Thyroid gland (tissue), 4 donors: ENCODE data around the gene RUFY3. TPM values are rescaled to one million over a fixed set of nuclear protein-coding genes. Genes with fewer than 3 reads are reported as not detected.
A peak's percentile ranks its signal among the peaks of the same experiment; 100 is the strongest.
"Not testable (repeated sequence)": the region's sequence is repeated elsewhere in the genome, so short reads cannot be mapped to it uniquely, and the experiment has no call there.

Experiments used
- DNase-seq, 2 donors: peaks; one replicate each; pipeline ENCODE4 v3.0.0-alpha.2; 2019
- H3K27ac ChIP-seq, 3 donors: fragments of 200-600 bp; sonication (generic); 1 replicate in 2 of 3; 2 replicates in 1 of 3; pipeline ENCODE4 v1.5.1; 2016 to 2019; ENCODE audit warnings: mild to moderate bottlenecking in 1 of 3, moderate library complexity in 1 of 3
- H3K27me3 ChIP-seq: fragments of 200-600 bp; sonication (generic); one replicate; pipeline ENCODE4 v1.5.1; 2019
- H3K36me3 ChIP-seq, 2 donors: fragments of 200-600 bp; sonication (generic); one replicate each; pipeline ENCODE4 v1.5.1; 2016 to 2019
- H3K4me1 ChIP-seq, 2 donors: fragments of 200-600 bp; sonication (generic); one replicate each; pipeline ENCODE4 v1.5.1; 2017 to 2019
- H3K4me3 ChIP-seq, 3 donors: fragments of 200-600 bp; sonication (generic); replicated peaks in 1 of 3; 1 replicate in 2 of 3; 2 replicates in 1 of 3; pipeline ENCODE4 v1.5.1; 2016; ENCODE audit warnings: mild to moderate bottlenecking in 1 of 3
- H3K9me3 ChIP-seq: fragments of 200-600 bp; sonication (generic); one replicate; pipeline ENCODE4 v1.5.1; 2017
- POLR2A ChIP-seq, 2 donors: fragments of 450-650 bp; IDR thresholded peaks; one replicate each; pipeline ENCODE4 v1.6.1; 2017; ENCODE audit warnings: antibody characterized with exemption in 2 of 2, mild to moderate bottlenecking in 2 of 2, moderate library complexity in 1 of 2
- WGBS, 2 donors: methylation state at CpG; one replicate each; pipeline ENCODE4 v1.1.5; 2017; 5-methylcytosine and 5-hydroxymethylcytosine counted together
- intact Hi-C: fragments of 100-400 bp; cut with DNase I; formaldehyde crosslinking; loops from one replicate; pipeline ENCODE4 v1.15.1; 2023
- total RNA-seq, 4 donors: library from RNA; depleted of rRNA; stranded (reverse); fragments of >200 nt; gene quantifications; one replicate each; pipeline ENCODE4 v1.2.3, GENCODE V29; 2016
- TF ChIP-seq, protein P1 (sequence below), 6 experiments: fragments of 200-600 bp in 3 of 6; fragments of 450-650 bp in 3 of 6; sonication (generic) in 3 of 6; IDR thresholded peaks; one replicate each; pipeline ENCODE4 v1.5.1; 2016 to 2019; ENCODE audit warnings: antibody characterized with exemption in 6 of 6, mild to moderate bottlenecking in 2 of 6, inconsistent platforms in 1 of 6, moderate library complexity in 1 of 6

RUFY3 gene
- total RNA-seq, 4 donors from 2014 or later, result 148 to 242 (median 155) TPM

DNA sequence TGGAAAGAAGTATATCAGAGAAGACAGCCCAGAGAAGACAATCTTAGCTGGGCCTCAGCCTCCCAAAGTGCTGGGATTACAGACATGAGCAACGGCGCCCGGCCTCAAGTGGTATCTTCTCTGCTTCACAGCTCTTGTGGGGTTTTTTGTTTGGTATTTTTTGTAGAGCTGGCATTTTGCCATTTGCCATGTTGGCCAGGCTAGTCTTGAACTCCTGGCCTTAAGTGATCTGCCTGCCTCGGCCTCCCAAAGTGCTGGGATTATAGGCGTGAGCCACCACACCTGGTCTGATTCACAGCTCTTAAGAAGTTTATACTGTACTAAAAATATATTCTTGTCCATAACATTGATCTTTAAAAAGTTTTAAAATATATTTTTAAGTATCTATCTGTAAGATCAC lies 21.1 kb upstream of the RUFY3 start:
- intact Hi-C loops, result loop anchor here (10.0 kb wide), 1 partner anchor 134 kb away; the partner anchor contains the start of gene GRSF1
- H3K27ac ChIP-seq, result no peak overlapping the region

DNA sequence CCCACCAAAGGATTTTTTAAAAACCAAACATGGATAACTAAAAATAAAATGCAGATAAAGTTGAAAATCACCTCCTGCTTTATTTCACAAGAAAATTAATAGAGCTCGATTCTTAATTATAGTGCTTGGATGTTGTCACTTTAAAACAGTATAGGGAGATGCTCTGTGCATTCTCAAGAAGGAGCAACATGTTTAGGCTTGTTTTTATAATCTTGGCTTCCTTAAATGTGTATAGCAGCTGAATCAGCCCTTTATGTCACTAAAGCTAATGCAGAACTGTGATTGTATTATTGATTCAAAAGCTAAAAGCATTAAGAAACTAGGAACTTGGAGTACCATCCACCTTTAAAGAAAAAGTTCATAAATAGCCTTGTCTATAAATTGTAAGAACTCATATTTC lies 20.5 kb upstream of the RUFY3 start:
- intact Hi-C loops, result loop anchor here (10.0 kb wide), 1 partner anchor 134 kb away; the partner anchor contains the start of gene GRSF1
- TF ChIP-seq, protein P1, sequence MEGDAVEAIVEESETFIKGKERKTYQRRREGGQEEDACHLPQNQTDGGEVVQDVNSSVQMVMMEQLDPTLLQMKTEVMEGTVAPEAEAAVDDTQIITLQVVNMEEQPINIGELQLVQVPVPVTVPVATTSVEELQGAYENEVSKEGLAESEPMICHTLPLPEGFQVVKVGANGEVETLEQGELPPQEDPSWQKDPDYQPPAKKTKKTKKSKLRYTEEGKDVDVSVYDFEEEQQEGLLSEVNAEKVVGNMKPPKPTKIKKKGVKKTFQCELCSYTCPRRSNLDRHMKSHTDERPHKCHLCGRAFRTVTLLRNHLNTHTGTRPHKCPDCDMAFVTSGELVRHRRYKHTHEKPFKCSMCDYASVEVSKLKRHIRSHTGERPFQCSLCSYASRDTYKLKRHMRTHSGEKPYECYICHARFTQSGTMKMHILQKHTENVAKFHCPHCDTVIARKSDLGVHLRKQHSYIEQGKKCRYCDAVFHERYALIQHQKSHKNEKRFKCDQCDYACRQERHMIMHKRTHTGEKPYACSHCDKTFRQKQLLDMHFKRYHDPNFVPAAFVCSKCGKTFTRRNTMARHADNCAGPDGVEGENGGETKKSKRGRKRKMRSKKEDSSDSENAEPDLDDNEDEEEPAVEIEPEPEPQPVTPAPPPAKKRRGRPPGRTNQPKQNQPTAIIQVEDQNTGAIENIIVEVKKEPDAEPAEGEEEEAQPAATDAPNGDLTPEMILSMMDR (IDR thresholded peaks at IDR 0.05), result no peak

More for the DNA sequence above, 21.1 kb upstream of the RUFY3 start:
- H3K36me3 ChIP-seq, result no peaks in the 10 kb centered on the region
- H3K27me3 ChIP-seq, result no peaks in the 10 kb centered on the region
- DNase-seq, result no peak
- H3K4me3 ChIP-seq, result no peak overlapping the region
- WGBS, 2 donors, result 84 to 86% methylated on average over 5 of the region's 5 CpGs
- peaks cover 0 to 9% of the 10 kb centered on the region in 2 donors for H3K4me1 ChIP-seq
- H3K9me3 ChIP-seq, result no peaks in the 10 kb centered on the region
- TF ChIP-seq, protein P1 (IDR thresholded peaks at IDR 0.05), result no peak

DNA sequence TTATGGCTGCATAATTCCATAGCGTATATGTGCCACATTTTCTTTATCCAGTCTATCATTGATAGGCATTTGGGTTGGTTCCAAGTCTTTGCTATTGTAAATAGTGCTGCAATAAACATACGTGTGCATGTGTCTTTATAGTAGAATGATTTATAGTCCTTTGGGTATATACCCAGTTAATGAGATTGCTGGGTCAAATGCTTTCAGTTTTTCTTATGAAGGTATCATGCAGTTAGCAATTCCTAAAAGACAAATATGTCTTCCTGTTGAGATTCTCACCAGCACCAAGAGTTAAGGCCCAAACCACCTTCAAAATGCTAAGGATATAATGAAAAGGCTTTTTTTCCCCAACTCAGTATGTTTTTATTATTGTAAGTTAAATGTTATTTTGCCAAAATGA lies 19.2 kb upstream of the RUFY3 start:
- intact Hi-C loops, result loop anchor here (10.0 kb wide), 1 partner anchor 132 kb away; the partner anchor contains the start of gene GRSF1
- not testable (repeated sequence) for H3K27me3 ChIP-seq, H3K4me3 ChIP-seq, H3K36me3 ChIP-seq, H3K9me3 ChIP-seq, DNase-seq
- 87 to 92% methylated on average over 2 of the region's 2 CpGs for WGBS, 2 donors
- peaks cover 16 to 22% of the 10 kb centered on the region in 2 donors for H3K4me1 ChIP-seq
- peak overlapping the region in 1 of 3 donors; percentile 82 for H3K27ac ChIP-seq

More for the DNA sequence above, 20.5 kb upstream of the RUFY3 start:
- Histone ChIP-seq H3K4me3 (no peak overlapping the region), H3K27ac (no peak overlapping the region), H3K27me3 (no peaks in the 10 kb centered on the region), H3K9me3 (no peaks in the 10 kb centered on the region), H3K4me1 (peaks cover 5 to 11% of the 10 kb centered on the region in 2 donors), H3K36me3 (no peaks in the 10 kb centered on the region)
- 90 to 98% methylated on average over 1 of the region's 1 CpG for WGBS, 2 donors
- no peak for DNase-seq

DNA sequence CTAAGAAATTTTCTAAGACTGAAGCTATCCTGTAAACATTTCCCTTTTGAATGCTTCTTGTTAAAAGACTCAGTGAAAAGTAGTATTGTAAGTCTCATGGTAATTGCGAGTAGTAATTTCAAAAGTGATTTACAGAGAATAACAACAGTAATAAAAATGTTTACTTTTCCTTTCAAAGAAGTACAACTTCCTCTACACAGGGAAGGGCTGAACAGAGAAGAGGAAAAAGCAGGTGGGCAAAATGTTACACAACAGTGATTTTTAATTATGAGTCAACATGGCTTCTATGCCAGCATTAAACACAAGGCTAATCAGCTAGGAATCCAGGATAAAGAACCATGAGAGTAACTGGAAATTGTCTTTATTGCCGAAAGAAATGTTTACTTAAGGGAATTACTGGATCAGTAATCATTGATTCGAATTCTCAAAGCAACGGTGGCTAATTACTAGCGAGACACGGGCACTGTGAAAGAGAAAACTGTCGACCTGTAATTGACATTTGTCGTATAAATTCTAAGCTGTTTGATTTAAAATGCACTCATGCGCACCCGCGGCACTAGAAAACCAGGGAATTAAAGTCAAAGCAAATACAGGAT lies 18.0 kb upstream of the RUFY3 start:
- Histone ChIP-seq H3K4me1 (peaks cover 16 to 28% of the 10 kb centered on the region in 2 donors), H3K27ac (peak overlapping the region; percentile 82 to 98 (median 94)), H3K27me3 (no peaks in the 10 kb centered on the region), H3K9me3 (no peaks in the 10 kb centered on the region), H3K36me3 (no peaks in the 10 kb centered on the region), H3K4me3 (peak overlapping the region in 2 of 3 donors; percentile 75 to 86)
- TF ChIP-seq POLR2A (IDR thresholded peaks at IDR 0.05), result no peak
- TF ChIP-seq, protein P1 (IDR thresholded peaks at IDR 0.05), result no peak
- intact Hi-C loops, result loop anchor here (10.0 kb wide), 1 partner anchor 131 kb away; the partner anchor contains the start of gene GRSF1
- 1 to 2% methylated on average over 11 of the region's 11 CpGs for WGBS, 2 donors
- peak; percentile 59 to 64 for DNase-seq

DNA sequence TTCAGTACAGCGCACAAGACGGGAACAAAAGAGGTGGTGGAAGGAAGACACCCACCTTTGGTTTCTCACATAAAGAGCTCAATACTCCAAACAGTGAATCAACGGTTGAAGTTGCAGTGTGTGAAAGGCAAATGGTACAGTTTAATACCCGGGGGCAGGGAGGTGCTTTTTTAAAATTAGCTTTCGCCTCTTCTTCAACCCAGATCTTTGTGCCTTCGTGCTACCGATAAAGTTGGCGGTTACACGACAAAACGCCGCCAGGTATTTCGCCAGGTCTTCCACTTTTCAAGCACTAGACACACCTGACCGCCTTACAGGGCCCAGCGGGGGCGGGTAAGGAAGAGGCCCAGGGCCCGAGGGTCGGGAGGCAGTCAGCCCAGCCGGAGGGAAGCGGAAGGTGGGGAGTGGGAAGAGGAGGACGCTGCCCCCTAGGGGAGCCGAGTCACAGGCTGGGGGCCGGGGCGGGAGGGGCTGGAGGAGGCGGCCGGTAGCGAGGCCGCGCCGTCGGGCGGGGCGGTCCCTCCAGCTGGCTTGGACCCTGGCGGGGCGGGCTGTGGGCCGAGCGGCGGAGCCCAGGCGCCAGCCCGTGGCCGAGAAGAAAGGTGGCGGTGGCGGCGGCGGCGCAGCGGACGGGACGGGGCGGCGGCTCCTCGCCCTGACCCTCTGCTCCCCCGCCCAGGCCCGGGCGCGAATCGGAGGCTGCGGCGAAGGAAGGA lies 17.4 kb upstream of the RUFY3 start:
- 1 to 2% methylated on average over 31 to 40 of the region's 58 CpGs for whole genome bisulfite sequencing, 2 donors
- peak overlapping the region; percentile 75 to 86 (median 78) for H3K4me3 ChIP-seq
- no peaks in the 10 kb centered on the region for H3K9me3 ChIP-seq
- H3K27ac ChIP-seq, result peak overlapping the region; percentile 82 to 98 (median 94)
- intact Hi-C loops, result loop anchor here (10.0 kb wide), 1 partner anchor 130 kb away; the partner anchor contains the start of gene GRSF1
- peak; percentile 95 to 96 for DNase-seq
- TF ChIP-seq, protein P1 (IDR thresholded peaks at IDR 0.05), result peak in 3 of 6 experiments; percentile 22 to 46 (median 29)
- TF ChIP-seq POLR2A (IDR thresholded peaks at IDR 0.05), result peak in 1 of 2 donors; percentile 67
- H3K36me3 ChIP-seq, result no peaks in the 10 kb centered on the region
- no peaks in the 10 kb centered on the region for H3K27me3 ChIP-seq
- peaks cover 16 to 30% of the 10 kb centered on the region in 2 donors for H3K4me1 ChIP-seq
